NCI-H345 (cell line): ENCODE measurements around the gene FBLN1.
"Not testable (repeated sequence)": the region's sequence is repeated elsewhere in the genome, so short reads cannot be mapped to it uniquely, and the experiment has no call there.

ENCODE experiments used
- DNase-seq: peaks from one replicate; lab custom pipeline; 2025; lab: John Stamatoyannopoulos, UW

Gene FBLN1, protein sequence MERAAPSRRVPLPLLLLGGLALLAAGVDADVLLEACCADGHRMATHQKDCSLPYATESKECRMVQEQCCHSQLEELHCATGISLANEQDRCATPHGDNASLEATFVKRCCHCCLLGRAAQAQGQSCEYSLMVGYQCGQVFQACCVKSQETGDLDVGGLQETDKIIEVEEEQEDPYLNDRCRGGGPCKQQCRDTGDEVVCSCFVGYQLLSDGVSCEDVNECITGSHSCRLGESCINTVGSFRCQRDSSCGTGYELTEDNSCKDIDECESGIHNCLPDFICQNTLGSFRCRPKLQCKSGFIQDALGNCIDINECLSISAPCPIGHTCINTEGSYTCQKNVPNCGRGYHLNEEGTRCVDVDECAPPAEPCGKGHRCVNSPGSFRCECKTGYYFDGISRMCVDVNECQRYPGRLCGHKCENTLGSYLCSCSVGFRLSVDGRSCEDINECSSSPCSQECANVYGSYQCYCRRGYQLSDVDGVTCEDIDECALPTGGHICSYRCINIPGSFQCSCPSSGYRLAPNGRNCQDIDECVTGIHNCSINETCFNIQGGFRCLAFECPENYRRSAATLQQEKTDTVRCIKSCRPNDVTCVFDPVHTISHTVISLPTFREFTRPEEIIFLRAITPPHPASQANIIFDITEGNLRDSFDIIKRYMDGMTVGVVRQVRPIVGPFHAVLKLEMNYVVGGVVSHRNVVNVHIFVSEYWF

DNA sequence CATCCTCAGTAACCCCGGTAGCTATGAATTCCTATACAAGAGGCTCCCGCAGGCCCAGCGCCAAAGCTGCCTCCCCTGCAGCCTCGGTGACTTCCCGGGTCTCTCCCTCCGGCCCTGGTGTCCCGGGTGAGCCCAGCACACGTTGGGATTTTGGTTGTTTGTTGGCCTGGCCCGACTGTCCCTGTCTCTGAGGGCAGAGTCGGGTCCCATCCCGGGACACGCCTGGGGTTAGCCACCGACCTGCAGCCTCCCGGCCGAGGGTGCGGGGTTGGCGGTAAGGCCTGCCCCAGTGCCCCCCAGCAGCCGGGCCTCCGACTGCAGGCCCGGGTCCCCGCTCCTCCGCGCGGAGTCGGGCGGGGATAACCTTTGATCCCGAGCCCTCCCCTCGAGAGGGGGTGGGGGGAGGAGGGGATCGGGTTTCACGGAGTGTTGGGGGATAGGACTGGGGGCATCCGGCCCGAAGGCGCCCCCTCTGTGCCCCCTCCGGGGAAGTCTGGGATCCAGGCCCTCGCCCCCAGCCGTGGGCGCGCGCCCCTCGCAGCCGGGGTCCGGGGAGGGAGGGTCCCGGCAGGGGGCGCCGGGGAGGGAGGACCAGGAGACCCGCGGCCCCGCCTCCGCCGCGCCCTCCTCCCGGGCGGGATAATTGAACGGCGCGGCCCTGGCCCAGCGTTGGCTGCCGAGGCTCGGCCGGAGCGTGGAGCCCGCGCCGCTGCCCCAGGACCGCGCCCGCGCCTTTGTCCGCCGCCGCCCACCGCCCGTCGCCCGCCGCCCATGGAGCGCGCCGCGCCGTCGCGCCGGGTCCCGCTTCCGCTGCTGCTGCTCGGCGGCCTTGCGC, at the start of gene FBLN1:
Gene FBLN1 (plus strand): TSS at position 669 of the 835 bp plus-strand sequence. CDS start 103 bp downstream, at position 772.
- peak; percentile 23 for DNase-seq

DNA sequence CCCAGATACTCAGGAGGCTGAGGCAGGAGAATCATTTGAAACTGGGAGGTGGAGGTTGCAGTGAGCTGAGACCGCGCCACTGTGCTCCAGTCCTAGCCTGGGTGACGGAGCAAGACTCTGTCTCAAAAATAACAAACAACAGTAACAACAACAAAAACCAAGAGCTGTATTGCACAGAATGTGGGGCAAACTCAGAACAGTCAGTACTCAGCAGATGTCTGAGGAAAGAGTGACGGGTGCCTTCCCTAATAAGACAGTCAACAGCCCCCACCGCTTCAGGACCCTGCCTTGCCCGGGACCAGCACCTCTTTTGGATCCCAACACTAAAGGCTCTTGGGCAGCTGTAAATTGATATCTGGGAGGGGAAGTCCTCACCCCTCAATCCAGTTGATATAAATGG, 48.9 kb upstream of the FBLN1 start:
- no peak for DNase-seq

DNA sequence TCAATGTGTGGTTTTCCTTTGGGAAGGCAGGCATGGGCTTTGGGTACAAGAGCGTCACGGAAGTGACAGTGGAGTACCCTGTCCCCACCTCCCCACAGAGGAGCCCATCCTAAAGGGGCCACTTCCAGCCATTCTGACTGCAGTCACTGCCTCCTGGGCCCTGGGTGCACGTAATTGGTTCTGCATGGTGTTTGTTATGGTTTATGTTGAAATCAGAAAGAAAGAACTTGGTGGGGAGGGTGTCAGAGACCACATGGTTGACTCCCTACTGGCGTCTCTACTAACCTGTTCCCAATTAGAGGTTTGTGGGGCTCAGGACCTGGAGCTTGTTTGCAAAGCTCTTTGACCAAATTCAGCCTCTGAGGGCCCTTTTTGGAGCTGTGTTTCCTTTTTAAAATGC, 48.4 kb upstream of the FBLN1 start:
- DNase-seq = no peak

DNA sequence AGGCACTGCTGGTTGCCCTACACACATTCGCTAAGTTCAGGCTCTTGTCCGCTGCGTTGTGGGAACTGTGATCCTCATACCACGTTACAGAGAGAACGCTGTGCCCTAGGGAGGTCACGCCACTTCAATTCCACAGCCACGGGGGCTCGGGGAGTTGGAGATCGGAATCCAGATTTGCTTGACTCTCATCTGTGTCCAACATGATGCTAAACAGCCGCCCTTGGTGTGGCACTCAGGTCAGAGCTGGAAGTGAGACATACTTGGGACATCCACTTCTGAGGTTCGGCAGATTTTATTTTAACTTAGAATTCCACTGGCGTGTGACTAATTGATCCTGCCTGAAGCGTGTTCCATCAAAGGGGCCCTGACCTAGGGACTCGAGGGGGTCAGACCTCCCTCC, 47.5 kb upstream of the FBLN1 start:
- DNase-seq = no peak

DNA sequence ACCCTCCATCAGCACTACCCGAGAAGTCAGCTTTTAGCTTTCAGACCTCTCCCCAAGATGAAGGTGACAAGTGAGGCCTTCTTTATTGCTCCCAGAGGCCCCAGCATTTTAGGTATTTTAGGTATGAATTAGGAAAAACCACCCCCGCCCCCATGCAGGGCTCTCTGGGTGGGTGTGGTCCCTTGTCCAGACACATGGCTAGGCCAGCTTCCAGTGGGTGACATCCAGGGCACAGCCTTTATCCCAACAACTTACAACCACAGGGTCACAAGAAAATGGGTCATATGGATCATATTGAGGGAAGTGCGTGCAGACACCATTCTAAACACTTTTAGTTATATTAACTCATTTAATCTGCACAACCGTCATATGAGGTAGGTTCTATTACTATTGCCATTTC, 47.1 kb upstream of the FBLN1 start:
- DNase-seq = no peak

DNA sequence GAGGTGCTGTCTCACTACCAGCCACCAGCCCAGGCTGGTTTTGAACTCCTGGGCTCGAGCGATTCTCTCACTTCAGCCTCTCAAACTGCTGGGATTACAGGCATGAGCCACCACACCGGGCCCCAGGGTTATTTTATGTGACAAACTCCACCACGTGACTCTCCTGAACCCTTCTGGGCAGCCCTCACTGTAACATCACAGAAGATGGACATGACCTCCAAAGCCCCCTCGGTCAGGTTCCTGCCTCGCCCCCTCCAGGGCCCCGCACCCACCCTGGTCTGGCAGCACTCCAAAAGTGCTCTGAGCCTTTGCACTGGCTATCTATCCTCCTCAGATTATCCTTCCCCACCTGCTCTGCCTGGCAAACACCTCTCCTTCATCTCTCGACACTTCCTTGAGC, 45.9 kb upstream of the FBLN1 start:
- no peak for DNase-seq

DNA sequence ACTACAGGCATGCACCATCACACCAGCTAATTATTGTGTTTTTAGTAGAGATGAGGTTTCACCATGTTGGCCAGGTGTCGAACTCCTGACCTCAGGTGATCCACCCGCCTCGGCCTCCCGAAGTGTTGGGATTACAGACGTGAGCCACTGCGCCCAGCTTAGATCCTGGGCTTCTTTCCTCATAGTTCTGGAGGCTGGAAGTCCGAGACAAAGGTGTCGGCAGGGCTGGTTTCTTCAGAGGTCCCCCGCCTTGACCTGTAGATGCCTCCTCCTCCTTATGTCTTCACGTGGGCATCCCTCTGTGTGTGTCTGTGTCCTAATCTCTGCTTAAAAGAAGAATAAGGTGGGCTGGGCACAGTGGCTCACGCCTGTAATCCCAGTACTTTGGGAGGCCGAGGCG, 44.2 kb upstream of the FBLN1 start:
- DNase-seq = no peak

DNA sequence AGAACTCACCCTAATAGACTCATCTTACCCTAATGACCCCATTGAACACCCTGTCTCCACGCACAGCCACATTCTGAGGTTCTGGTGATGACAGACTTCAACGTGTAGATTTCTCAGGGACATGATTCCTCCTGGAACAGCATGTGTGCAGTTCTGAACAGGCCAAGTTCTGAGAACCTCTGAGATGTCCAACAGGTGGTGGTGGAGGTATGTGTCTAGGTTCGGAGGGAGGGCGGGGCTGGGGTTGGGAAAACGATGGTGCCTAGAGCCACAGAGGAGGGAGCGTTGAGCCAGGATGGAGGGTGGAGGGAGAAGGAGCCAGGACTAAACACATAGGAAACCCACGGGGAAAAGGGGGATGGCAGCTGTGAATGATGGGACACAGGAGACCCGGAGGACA, 43.4 kb upstream of the FBLN1 start:
- no peak for DNase-seq

DNA sequence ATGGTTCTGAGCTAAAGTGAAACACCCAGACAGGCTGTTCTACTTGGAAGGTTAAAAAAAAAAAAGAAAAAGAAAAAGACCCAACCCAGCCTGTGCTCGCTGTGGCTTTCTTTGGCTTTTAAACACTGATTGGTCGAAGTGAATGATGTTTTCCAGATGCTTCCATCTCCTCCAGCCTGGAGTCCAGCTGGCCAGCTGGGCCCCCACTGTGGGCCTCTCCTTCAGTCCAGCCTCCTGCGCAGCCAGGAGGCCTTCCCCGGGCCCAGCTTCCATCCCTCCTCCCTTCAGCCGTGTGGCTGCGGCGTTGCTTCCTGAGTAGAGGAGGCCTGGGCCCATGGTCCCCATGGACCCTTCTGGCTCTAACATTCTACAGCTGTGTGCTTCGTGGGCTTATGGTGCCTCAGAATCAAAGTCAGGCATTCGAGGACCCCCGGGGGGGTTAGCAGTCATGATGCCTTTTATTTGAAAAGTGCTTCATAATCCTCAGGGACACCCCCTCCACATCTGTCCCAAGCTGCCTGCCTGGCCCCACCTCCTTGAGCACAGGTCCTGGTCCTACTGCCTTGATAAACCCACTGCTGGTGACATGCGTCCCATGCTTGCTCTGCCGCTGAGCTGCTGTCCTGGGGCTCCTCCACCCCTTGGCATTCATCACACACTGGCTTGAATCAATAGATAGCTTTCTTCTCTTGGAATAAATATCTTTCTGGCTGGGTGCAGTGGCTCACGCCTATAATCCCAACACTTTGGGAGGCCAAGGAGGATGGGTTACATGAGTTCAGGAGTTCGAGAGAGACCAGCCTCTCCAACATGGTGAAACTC, 42.2 kb upstream of the FBLN1 start:
- no peak for DNase-seq

DNA sequence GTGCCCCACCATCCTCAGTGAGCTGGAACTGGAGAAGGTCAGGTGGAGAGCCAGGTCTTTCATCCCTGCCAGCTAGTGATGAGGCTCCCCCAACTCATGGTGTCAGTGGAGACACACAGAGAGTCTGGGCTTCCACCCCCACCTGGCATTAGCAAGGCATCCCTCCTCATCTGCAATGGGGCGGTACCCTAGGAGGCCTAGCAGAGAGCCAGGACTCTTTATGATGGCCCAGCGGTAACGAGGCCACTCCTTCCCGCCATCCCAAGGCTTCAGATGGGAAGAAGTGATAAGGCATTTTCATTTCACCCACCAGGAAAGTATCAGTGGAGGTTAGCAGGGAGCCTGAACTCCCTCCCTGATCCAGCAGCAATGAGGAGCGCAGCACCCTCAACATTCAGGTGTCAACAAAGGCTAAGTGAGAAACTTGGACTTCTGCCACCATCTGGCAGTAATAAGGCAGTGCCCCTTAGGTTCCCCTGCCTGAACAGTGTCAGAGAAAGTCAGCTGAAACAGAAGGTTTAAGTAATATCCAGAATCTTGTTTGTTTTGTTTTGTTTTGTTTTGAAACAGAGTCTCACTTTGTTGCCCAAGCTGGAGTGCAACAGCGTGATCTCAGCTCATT, 40.5 kb upstream of the FBLN1 start:
- peak; percentile 20 for DNase-seq

DNA sequence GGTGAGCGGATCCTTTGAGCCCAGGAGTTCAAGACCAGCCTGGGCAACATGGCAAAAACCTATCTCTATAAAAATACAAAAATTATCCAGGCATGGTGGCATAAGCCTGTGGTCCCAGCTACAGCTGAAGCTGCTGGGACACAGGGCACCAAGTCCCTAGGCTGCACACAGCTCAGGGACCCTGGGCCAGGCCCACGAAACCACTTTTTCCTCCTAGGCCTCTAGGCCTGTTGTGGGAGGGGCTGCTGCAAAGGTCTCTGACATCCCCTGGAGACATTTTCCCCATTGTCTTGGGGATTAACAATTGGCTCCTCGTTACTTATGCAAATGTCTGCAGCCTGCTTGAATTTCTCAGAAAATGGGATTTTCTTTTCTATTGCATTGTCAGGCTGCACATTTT, 39.0 kb upstream of the FBLN1 start:
- DNase-seq = not testable (repeated sequence)

DNA sequence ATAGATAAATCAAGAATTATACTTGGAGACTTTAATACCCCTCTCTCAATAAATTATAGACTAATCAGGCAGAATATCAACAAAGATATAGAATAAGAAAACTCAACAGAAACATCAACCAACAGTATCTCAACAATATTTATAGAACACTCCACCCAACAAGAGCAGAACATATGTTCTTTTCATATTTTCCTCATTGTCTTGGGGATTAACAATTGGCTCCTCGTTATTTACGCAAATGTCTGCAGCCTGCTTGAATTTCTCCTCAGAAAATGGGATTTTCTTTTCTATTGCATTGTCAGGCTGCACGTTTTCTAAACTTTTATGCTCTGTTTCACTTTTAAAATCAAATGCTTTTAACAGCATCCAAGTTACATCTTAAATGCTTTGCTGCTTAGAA, 37.0 kb upstream of the FBLN1 start:
- DNase-seq = no peak

DNA sequence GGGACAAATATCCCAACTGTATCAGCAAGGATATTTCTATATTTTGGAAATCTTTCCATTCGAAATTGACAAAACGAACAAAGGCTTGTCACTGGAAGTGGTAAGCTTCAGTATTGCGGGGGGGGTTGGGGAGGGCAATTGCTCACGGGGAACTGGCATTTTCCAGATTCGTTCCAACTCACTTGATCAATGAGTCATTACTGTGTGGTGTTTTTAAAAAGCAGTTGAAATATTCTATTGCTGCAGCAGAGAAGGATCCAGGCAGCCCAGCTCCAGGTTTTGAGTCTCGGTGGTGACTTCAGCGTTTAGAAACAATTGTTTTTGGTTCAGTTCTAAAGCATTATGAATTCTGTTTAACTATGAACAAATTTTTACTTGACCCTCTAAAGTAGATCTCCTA, 33.8 kb upstream of the FBLN1 start:
- no peak for DNase-seq

DNA sequence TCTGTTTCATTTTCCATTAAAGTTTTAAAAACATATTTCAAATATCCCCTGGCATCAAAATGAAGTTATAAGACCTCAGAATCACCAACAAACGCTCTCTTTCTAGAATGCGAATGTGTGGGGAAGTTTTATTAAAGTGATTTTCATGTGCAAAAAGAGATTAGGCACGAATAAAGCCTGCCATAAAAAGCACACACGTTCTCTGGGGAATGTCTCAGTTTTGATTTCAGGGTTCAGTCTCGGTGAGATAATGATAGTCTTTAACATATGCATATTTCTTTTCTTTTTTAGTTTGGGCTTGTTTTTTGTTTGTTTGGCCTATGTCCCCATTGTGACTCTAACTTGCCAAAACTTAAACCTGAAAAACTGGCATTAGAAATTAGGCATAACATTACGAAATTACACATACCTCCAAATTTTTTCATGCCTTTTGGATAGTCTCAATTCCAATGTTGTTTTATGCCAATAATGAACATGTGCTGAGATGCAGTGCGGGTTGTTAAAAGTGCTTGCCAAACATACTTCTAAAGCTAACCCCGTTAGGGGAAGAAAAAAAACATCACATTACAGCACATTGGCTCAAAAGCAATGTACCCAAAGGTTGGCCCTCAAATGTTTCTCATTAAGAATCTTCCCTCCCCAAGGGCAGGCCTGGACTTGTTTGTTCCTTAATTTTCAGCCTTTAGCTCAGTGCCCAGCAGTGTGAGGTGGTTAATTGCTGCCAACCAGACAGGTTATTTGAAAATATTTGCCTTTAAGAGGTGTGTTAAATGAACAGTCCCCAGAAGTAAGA, 33.2 kb upstream of the FBLN1 start:
- DNase-seq = no peak

DNA sequence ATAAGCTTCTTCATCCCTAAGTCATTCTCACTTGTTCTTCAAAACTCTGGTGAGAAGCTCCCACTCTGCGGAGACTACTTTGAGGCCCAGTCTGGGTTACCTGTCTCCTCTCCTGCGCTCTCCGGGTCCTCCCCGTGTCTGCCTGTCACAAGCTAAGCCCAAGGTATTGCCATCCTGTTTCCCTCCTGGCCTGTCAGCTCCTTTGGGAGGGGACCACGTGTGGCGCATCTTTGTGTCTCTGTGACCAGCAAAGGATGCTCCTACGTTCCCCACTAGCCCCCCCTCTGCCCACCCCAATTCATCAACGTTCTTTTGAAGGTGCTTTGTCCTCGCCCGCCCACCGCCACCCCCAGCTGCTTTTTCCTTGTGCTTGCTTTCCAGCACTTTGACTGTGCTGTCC, 31.8 kb upstream of the FBLN1 start:
- no peak for DNase-seq

DNA sequence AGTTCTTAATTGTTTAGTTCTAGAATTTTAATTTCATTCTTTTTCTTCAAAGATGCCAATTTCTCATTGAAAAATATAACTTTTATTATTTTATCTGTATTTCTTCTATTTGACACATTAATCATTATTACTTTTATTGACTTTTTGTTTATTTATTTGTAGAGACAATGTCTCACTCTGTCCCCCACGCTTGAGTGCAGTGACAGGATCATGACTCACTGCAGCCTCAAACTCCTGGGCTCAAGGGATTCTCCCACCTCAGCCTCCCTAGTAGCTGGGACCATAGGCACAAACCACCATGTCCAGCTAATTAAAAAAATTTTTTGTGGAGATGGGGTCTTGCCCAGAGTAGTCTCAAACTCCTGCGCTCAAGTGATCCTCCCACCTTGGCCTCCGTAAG, 30.3 kb upstream of the FBLN1 start:
- DNase-seq = no peak

DNA sequence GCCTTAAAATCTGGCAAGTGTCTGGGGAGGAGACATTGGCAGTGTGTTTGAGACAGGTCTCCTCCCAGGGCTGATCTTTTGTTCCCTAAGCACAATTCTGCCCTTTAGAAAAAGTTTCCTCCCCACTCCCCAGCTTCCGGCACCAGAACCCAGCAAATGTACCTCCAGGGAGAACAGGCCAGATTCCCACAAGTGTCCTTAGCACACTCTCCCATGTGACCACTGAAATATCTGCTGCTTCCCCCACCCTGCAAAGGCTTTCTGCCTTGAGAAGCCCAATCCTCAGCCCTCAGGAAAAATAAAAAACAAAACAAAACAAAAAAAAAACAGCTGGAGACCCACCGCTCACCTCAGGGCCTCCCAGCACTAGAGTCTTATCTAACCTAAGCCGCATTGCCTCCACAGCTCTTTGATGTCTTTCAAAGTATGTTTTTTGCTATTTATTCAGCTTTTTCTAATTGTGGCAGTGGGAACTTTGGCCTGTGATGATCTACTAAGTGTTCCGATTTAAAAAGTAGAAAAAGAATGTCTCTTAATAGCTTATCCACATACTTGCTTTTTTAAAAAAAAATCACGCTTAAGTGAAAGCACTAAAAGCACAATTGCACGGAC, 29.0 kb upstream of the FBLN1 start:
- no peak for DNase-seq

DNA sequence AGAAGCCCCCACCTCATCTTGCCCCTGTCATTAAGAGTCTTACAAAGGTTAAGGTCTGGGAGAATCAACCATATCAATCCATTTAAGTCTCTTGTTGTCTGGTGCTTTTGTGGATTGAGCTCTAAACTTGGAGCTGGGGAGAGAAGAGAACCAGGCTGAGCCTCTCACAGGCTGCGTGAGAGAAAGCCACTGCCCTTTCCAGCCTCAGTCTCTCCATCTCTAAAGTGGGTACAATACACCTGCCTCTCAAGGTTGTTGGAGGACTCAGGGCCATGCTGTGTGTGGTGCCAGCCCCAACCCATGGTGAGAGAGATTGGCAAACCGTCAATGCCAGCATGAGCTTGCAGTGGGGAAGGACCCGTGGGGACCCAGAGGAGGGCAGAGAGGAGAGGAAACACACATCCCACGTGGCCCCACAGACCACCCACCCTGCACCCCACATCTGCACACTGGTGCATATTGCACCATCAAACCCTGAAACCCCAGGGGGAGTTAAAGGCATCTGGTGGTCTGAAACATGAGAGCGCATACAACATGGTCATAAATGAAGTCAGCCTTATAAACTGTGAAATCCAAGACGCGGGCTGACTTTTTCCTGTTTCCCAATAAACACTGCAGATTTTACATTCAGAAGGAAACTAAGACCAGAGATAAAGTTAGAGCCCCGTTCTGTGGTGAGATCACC, 27.5 kb upstream of the FBLN1 start:
- no peak for DNase-seq

DNA sequence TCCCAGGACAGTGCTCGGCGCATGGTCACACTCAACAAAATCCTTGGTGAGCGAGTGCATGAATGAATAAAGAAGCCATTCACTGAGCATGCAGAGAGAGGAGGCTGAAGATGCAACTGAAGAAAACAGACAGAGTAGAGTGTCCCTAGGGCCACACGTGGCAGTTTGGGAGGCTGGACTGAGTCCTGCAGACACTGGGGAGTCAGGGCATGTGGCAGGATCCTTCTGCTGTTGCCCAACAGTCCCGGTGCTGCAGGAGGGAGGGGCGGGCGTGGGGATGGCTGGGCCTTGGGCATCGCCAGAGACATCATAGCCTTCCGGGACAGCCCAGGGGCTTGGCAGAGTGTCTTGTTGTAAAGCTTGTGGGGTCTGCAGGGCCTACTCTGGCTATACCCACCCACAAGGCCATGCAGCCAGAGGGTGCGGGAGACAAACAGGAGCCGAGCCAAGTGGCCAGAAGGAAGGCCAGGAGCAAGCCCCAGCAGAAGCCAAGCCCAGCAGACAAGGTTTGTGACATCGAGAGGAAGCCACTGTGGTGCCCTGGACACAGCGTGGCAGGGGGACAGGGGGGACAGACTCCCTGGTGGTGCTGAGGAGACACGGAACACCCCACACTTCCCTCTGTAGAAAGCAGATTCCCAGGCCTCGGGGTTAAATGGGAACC, 26.7 kb upstream of the FBLN1 start:
- DNase-seq = no peak
